ENCODE measurements around the gene KRT31.
"Not testable (repeated sequence)": the region's sequence is repeated elsewhere in the genome, so short reads cannot be mapped to it uniquely, and the experiment has no call there.

The KRT31 gene

GRCh38 chr17:41418116-41418860 lies 20.9 kb upstream of the KRT31 start:
- in situ Hi-C loops (cut with MboI; ENCODE audit: low sequenced_read_pairs): no loop called here

DNA sequence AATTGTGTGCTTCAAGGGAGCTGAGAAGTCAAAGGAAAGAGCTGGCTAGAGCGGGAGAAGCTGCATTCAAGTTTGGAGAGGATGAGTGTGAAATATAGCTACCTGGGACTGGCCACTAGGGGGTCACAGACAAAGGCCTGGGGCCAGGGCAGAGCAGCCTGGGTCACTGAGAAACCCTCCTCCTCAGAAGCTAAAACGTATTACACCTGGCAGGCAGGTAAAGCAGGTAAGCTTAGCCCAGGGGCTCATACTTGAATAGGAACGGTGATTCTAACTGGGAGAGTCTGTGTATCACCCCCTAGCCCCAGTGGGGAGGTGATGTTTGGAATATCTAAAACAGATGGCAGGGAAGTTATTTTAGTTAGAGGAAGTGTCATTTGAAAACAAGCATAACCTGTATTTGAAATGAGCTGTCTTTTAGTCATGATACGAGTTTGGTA lies 20.2 kb upstream of the KRT31 start:
- in situ Hi-C loops (cut with MboI; ENCODE audit: low sequenced_read_pairs): no loop called here

DNA sequence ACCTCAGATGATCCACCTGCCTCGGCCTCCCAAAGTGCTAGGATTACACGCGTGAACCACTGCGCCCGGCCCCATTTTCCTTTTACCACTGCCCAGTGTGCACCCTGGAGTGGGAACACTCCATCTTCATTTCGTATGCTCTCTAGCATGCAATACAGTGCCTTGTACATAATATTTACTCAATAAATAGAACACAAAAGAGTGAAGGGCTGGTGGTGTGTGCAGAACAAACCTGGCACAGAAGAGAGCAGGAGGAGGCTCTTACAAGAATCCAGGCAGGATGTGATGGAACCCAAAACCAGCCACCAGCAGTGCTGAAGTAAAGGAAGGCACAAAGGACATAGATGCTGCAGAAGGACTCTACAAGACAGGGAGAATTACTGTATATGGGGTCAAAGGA lies 19.7 kb upstream of the KRT31 start:
- in situ Hi-C loops (cut with MboI; ENCODE audit: low sequenced_read_pairs): no loop called here

GRCh38 chr17:41416479-41416878 lies 19.1 kb upstream of the KRT31 start:
- in situ Hi-C loops (cut with MboI; ENCODE audit: low sequenced_read_pairs): no loop called here

DNA sequence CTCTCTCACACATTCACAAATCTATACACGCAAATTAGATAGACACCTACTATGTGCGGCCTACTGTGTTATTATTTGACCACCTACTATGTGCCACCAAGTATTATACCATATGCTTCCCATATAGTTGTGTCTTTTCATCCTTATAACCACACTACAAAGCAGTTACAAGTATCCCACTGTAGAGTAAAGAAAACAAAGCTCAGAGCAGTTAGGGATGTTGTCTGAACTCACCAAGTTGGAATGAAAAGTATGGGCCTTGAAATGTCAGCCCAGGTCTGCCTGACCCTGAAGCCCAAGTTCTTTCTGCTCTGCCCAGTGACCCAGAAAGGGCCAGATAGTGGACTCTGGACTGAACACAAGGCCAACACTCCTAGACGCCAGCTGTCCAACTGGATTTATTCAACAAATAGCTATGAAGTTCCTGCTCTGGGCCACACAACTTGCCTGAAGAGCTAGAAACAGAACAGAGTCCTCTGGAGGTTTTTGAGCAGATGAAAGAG lies 18.5 kb upstream of the KRT31 start:
- in situ Hi-C loops (cut with MboI; ENCODE audit: low sequenced_read_pairs): no loop called here

- in situ Hi-C loops (cut with MboI; ENCODE audit: low sequenced_read_pairs): no loop called here
Observed at GRCh38 chr17:41415411-41415810, 18.0 kb upstream of the KRT31 start.

DNA sequence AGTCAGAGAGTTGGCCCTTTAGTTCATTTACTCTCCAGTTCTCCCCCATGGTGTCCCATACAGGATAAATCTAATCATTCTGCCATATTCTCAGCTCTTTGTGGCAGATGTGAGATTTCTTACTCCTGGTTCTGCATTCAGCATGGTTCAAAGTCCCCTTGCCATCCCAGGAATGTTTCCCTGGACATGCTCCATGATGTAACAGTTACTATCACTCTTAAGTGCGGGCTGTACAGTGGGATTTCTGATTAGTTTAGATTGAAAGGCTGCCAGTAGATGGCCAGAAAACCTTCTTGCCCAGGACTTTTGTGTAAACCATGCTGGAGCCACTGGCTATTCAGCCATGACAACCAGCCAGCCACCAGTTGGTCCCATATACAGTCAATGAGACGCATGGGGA lies 16.6 kb upstream of the KRT31 start:
- in situ Hi-C loops (cut with MboI; ENCODE audit: low sequenced_read_pairs): no loop called here

- in situ Hi-C loops (cut with MboI; ENCODE audit: low sequenced_read_pairs): no loop called here
Observed at GRCh38 chr17:41413353-41413957, 16.0 kb upstream of the KRT31 start.

DNA sequence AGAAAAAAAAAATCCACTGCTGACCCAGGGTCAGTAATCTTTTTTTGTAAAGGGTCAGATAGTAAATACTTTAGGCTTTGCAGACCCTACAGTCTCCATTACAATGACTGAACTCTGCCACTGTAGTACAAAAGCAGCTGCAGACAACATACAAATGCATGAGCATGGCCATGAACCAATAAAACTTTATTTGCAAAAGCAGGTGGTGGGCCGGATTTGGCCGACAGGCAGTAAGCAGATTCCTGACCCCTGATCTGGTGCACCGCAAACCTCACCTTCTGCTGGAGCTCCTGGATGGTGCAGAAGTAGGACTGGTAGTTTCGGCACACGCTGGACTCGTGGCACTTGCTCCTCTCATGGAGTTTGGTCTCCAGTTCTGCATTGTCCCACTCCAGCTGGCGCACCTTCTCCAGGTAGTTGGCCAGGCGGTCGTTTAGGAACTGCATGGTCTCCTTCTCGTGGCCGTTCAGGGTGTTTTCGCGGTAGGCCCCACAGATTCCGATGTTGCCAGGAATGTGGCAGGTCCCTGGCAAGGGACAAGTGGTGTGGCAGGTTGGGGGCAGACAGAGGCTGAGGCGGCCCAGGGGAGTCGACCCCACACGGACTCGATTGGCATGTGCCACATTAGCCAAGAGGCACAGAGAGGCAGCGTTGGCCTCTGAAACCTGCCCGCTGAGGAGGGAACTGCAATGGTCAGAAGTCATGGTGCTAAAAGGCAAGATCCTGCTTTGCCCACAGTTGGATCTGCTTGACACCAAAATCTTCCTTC lies 13.8 kb upstream of the KRT31 start:
- in situ Hi-C loops (cut with MboI; ENCODE audit: low sequenced_read_pairs): no loop called here

- in situ Hi-C loops (cut with MboI; ENCODE audit: low sequenced_read_pairs): no loop called here
Observed at GRCh38 chr17:41407226-41407625, 9.8 kb upstream of the KRT31 start.

DNA sequence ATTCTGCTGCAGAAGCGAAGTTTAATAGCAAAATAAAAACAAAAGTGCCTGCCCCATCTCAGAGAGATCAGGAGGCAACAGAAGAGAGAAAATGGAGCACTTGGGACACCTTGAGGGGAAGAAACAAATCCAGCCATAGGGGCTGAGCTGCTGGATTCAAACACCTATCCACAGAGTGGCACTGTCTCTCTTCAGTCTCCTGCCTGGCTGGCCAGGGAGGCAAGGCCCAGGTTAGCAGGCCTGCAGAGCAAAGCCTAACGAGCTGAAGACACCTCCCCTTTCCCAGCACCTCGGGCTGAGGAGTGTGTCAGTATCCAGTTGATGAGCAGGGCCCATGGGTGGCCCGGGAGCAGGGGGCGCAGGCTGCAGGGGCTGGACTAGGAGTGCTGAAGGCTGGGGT lies 8.8 kb upstream of the KRT31 start:
- in situ Hi-C loops (cut with MboI; ENCODE audit: low sequenced_read_pairs): no loop called here

GRCh38 chr17:41404024-41404671 lies 6.7 kb upstream of the KRT31 start:
- in situ Hi-C loops (cut with MboI; ENCODE audit: low sequenced_read_pairs): no loop called here

- in situ Hi-C loops (cut with MboI; ENCODE audit: low sequenced_read_pairs): no loop called here
Observed at GRCh38 chr17:41403404-41404023, 6.1 kb upstream of the KRT31 start.

- in situ Hi-C loops (cut with MboI; ENCODE audit: low sequenced_read_pairs): no loop called here
Observed at GRCh38 chr17:41402161-41402560, 4.8 kb upstream of the KRT31 start.

DNA sequence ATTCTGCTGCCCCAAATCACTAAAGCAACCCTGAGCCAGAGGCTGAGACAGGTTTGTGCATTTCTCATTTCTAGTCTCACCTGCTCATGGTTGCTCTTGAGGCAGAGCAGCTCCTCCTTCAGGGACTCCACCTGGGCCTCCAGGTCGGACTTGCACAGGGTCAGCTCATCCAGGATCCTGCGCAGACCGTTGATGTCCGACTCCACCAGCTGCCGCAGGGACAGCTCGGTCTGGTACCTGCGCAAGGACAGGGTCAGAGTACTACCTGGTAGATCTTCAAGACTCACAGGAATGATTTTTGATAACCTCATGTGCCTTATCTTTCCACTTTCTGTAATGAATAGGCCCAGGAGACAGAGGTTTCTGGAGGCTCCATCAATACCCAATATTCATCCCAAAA lies 1.1 kb downstream of the KRT31 start:
- in situ Hi-C loops (cut with MboI; ENCODE audit: low sequenced_read_pairs): no loop called here

- in situ Hi-C loops (cut with MboI; ENCODE audit: low sequenced_read_pairs): no loop called here
Observed at GRCh38 chr17:41395611-41396010, 1.8 kb downstream of the KRT31 start.

- in situ Hi-C loops (cut with MboI; ENCODE audit: low sequenced_read_pairs): not testable (repeated sequence)
Observed at GRCh38 chr17:41395044-41395443, 2.4 kb downstream of the KRT31 start.

- in situ Hi-C loops (cut with MboI; ENCODE audit: low sequenced_read_pairs): no loop called here
Observed at GRCh38 chr17:41394254-41394996, 3.0 kb downstream of the KRT31 start.

DNA sequence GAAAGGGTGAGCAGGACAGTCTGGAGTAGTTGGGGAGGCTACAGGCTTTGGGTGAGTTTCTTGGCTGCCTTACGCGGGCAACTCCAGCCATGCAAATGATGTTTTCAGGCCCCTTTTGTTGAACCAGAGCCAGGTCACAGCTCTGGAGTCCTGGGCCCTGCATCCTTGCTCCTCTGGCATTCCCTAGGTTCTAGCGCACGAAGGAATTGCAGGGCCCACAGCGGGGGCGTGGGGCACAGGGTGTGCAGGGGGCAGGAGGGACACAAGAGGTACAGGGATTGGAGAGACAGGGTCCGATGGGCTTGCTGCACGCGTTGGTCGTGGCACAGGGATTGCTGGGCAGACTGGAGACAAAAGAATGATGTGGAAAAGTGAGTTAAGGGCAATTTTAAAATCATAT lies 3.6 kb downstream of the KRT31 start:
- in situ Hi-C loops (cut with MboI; ENCODE audit: low sequenced_read_pairs): no loop called here

GRCh38 chr17:41393294-41393693 lies 4.1 kb downstream of the KRT31 start:
- in situ Hi-C loops (cut with MboI; ENCODE audit: low sequenced_read_pairs): no loop called here
